Spleen (tissue), 11 donors: ENCODE measurements around the gene LSM3. TPM values are rescaled to one million over a fixed set of nuclear protein-coding genes. Genes with fewer than 3 reads are reported as not detected.
"Not testable (repeated sequence)": the region's sequence is repeated elsewhere in the genome, so short reads cannot be mapped to it uniquely, and the experiment has no call there.

ENCODE experiments used
- DNase-seq: peaks from one replicate; pipeline ENCODE4 v3.0.0-alpha.2; 2020
- H3K27ac ChIP-seq, 8 donors: fragments of 200-600 bp; sonication (generic) in 7 of 8; 1 replicate in 4 of 8; 2 replicates in 4 of 8; pipeline versions ENCODE4 v1.5.0 to v1.8.0; 2016 to 2021; ENCODE audit warnings: inconsistent platforms in 4 of 8, mild to moderate bottlenecking in 4 of 8, moderate library complexity in 1 of 8
- H3K27me3 ChIP-seq, 7 donors: fragments of 200-600 bp; sonication (generic) in 6 of 7; replicated peaks in 1 of 7; 1 replicate in 4 of 7; 2 replicates in 3 of 7; pipeline versions ENCODE4 v1.5.0 to v1.8.0; 2016 to 2021; ENCODE audit warnings: inconsistent platforms in 3 of 7, mild to moderate bottlenecking in 1 of 7
- H3K36me3 ChIP-seq, 6 donors: fragments of 200-600 bp; sonication (generic) in 5 of 6; 1 replicate in 4 of 6; 2 replicates in 2 of 6; pipeline versions ENCODE4 v1.5.0 to v1.8.0; 2016 to 2021; ENCODE audit warnings: inconsistent platforms in 2 of 6
- H3K4me1 ChIP-seq, 6 donors: fragments of 200-600 bp; sonication (generic) in 5 of 6; 1 replicate in 3 of 6; 2 replicates in 3 of 6; pipeline versions ENCODE4 v1.5.0 to v1.8.0; 2016 to 2021; ENCODE audit warnings: inconsistent platforms in 3 of 6
- H3K4me3 ChIP-seq, 8 donors: fragments of 200-600 bp; sonication (generic) in 7 of 8; 1 replicate in 4 of 8; 2 replicates in 4 of 8; pipeline versions ENCODE4 v1.5.0 to v1.8.0; 2016 to 2021; ENCODE audit warnings: inconsistent platforms in 4 of 8, mild to moderate bottlenecking in 4 of 8, moderate library complexity in 2 of 8
- H3K9me3 ChIP-seq, 8 donors: fragments of 200-600 bp; sonication (generic) in 7 of 8; 1 replicate in 4 of 8; 2 replicates in 4 of 8; pipeline versions ENCODE4 v1.5.0 to v1.8.0; 2016 to 2021; ENCODE audit warnings: inconsistent platforms in 4 of 8
- CTCF ChIP-seq, 11 experiments: fragments of 200-600 bp in 7 of 11; fragments of 450-650 bp in 4 of 11; sonication (generic) in 4 of 11; IDR thresholded peaks in 8 of 11; conservative IDR thresholded peaks in 3 of 11; 1 replicate in 7 of 11; 2 replicates in 4 of 11; pipeline versions ENCODE4 v1.4.0 to v1.8.0; 2016 to 2021; ENCODE audit warnings: antibody characterized with exemption in 11 of 11, inconsistent platforms in 4 of 11, mild to moderate bottlenecking in 1 of 11
- POLR2A ChIP-seq, 3 donors: fragments of 450-650 bp; IDR thresholded peaks; one replicate each; pipeline ENCODE4 v1.5.1; 2017; ENCODE audit warnings: antibody characterized with exemption in 3 of 3, mild to moderate bottlenecking in 1 of 3
- POLR2AphosphoS5 ChIP-seq, 3 donors: sonication (generic); formaldehyde crosslinking; IDR thresholded peaks; one replicate each; pipeline ENCODE4 v1.5.1; 2017; ENCODE audit warnings: antibody characterized with exemption in 3 of 3
- WGBS, 5 donors: extraction: QIAGEN DNeasy Blood & Tissue Kit in 3 of 5; methylation state at CpG; one replicate each; pipeline versions ENCODE4 v1.1.5 to v1.1.7; 2013 to 2018; 5-methylcytosine and 5-hydroxymethylcytosine counted together
- intact Hi-C: fragments of 100-400 bp; cut with DNase I; formaldehyde crosslinking; loops from one replicate; pipeline ENCODE4 v1.15.0; 2023; ENCODE audit warnings: low total_unique reads
- polyA plus RNA-seq, 3 donors: library from polyadenylated mRNA; stranded (reverse); fragments of 200-250 nt; gene quantifications; one replicate each; pipeline ENCODE4 v1.2.1, GENCODE V29; 2013
- total RNA-seq, 7 donors: library from RNA; depleted of rRNA in 3 of 7; stranded (reverse); fragments of >200 nt in 3 of 7; fragmentation: NEBNext Ultra II Directional in 4 of 7; extraction: Animal tissue kit (Norgen Biotek cat#: 25700) in 4 of 7; gene quantifications; one replicate each; pipeline versions ENCODE4 v1.1.0 to v1.2.1, GENCODE V29; 2016 to 2021
- donor health status: healthy with polysubstance abuse.
- donor health status: DM: no; HTN: no; CAD: no; lungs with moderate emphysema.
- donor health status: DM: no; HTN: no; CAD: no.
- donor health status: Bipolar disorder and iron deficiency.
- donor health status: healthy.
- donor health status: DM: no; HTN: no; CAD: no.
- donor health status: DM: yes; HTN: yes; CAD: no.

LSM3 gene
- total and polyA plus RNA-seq, 10 donors, result 7.5 to 15.8 (median 9.7) TPM

GRCh38 chr3:14227856-14228255 is 49.2 kb downstream of the LSM3 start:
- 0 to 100% (median 52%) methylated on average over 1 of the region's 1 CpG for WGBS, 5 donors
- intact Hi-C loops, result no loop called here

GRCh38 chr3:14228681-14229470 is 50.3 kb downstream of the LSM3 start:
- no peak overlapping the region for H3K4me3 ChIP-seq
- 80 to 92% (median 84%) methylated on average over 8 of the region's 8 CpGs for WGBS, 5 donors
- H3K9me3 ChIP-seq, result peaks cover 0 to 6% (median 4%) of the 10 kb centered on the region in 8 donors
- H3K27me3 ChIP-seq, result peaks cover 0 to 15% (median 0%) of the 10 kb centered on the region in 7 donors
- H3K36me3 ChIP-seq, result no peaks in the 10 kb centered on the region
- TF ChIP-seq CTCF (IDR thresholded peaks at IDR 0.05 in 8 of 11, conservative IDR thresholded peaks at IDR 0.05 in 3 of 11), result no peak
- TF ChIP-seq POLR2A (IDR thresholded peaks at IDR 0.05), result no peak
- intact Hi-C loops, result no loop called here
- peaks cover 4 to 47% (median 32%) of the 10 kb centered on the region in 6 donors for H3K4me1 ChIP-seq
- no peak overlapping the region for H3K27ac ChIP-seq
- DNase-seq, result no peak

More at GRCh38 chr3:14227856-14228255, 49.2 kb downstream of the LSM3 start:
- Histone ChIP-seq H3K9me3 (no peaks in the 10 kb centered on the region), H3K27ac (no peak overlapping the region), H3K4me1 (peaks cover 4 to 44% (median 31%) of the 10 kb centered on the region in 6 donors), H3K36me3 (no peaks in the 10 kb centered on the region), H3K27me3 (peaks cover 0 to 6% (median 0%) of the 10 kb centered on the region in 7 donors), H3K4me3 (no peak overlapping the region)
- DNase-seq, result no peak
- TF ChIP-seq POLR2AphosphoS5 (IDR thresholded peaks at IDR 0.05) (no peak), POLR2A (IDR thresholded peaks at IDR 0.05) (no peak), CTCF (IDR thresholded peaks at IDR 0.05 in 8 of 11, conservative IDR thresholded peaks at IDR 0.05 in 3 of 11) (no peak)

GRCh38 chr3:14229695-14230094 is 51.1 kb downstream of the LSM3 start:
- DNase-seq, H3K27ac ChIP-seq, intact Hi-C loops, H3K36me3 ChIP-seq, H3K4me3 ChIP-seq: not testable (repeated sequence)
- Histone ChIP-seq H3K27me3 (peaks cover 0 to 16% (median 0%) of the 10 kb centered on the region in 7 donors), H3K9me3 (peaks cover 0 to 14% (median 8%) of the 10 kb centered on the region in 8 donors), H3K4me1 (peaks cover 4 to 47% (median 32%) of the 10 kb centered on the region in 6 donors)
- WGBS, 5 donors, result 93 to 98% (median 96%) methylated on average over 6 of the region's 6 CpGs

- no peak for DNase-seq
- Histone ChIP-seq H3K4me3 (no peak overlapping the region), H3K9me3 (peaks cover 0 to 14% (median 8%) of the 10 kb centered on the region in 8 donors), H3K27me3 (peaks cover 0 to 16% (median 0%) of the 10 kb centered on the region in 7 donors), H3K36me3 (no peaks in the 10 kb centered on the region), H3K27ac (no peak overlapping the region), H3K4me1 (peaks cover 4 to 36% (median 22%) of the 10 kb centered on the region in 6 donors)
- no peak for TF ChIP-seq POLR2AphosphoS5 (IDR thresholded peaks at IDR 0.05)
- no peak for TF ChIP-seq CTCF (IDR thresholded peaks at IDR 0.05 in 8 of 11, conservative IDR thresholded peaks at IDR 0.05 in 3 of 11)
- no peak for TF ChIP-seq POLR2A (IDR thresholded peaks at IDR 0.05)
- intact Hi-C loops, result no loop called here
- WGBS, 5 donors, result 75 to 86% (median 85%) methylated on average over 5 of the region's 5 CpGs
These were observed 52.1 kb downstream of the LSM3 start for GRCh38 chr3:14230729-14231128.
